K562 (cell line): ENCODE results near the gene DDIT3. TPM values are rescaled to one million over a fixed set of nuclear protein-coding genes. Genes with fewer than 3 reads are reported as not detected.

Experiments used
- ARID3A ChIP-seq: IDR thresholded peaks from 2 replicates; pipeline ENCODE4 v1.6.1; 2012; ENCODE audit warnings: low read depth, low read length, improper control_type of control experiment, borderline replicate concordance
- BMI1 ChIP-seq: fragments of 150-350 bp; IDR thresholded peaks from 2 replicates; pipeline ENCODE4 v1.6.1; 2014; ENCODE audit warnings: low read length
- HDGF ChIP-seq: fragments of 450-650 bp; IDR thresholded peaks from 2 replicates; pipeline ENCODE4 v1.6.1; 2016
- JUN ChIP-seq, 2 experiments: sonication (generic) in 1 of 2; formaldehyde crosslinking in 1 of 2; IDR thresholded peaks; 2 replicates each; pipeline versions ENCODE4 v1.6.1 to v1.8.0; 2012 to 2022; ENCODE audit warnings: borderline replicate concordance in 2 of 2, mild to moderate bottlenecking in 2 of 2, improper control_type of control experiment in 1 of 2, low read depth in 1 of 2, low read length in 1 of 2, missing genetic modification reagents in 1 of 2
- KDM2B ChIP-seq: fragments of 250-450 bp; sonication (Bioruptor Pico); IDR thresholded peaks from 2 replicates; pipeline ENCODE4 v1.8.0; 2021; ENCODE audit warnings: mild to moderate bottlenecking, moderate library complexity
- LARP7 ChIP-seq: fragments of 450-650 bp; IDR thresholded peaks from 2 replicates; pipeline ENCODE4 v1.6.1; 2016
- LCOR ChIP-seq: sonication (generic); formaldehyde crosslinking; IDR thresholded peaks from 2 replicates; pipeline ENCODE4 v1.8.0; 2022; ENCODE audit warnings: mild to moderate bottlenecking, missing genetic modification reagents
- MTF1 ChIP-seq: fragments of 250-450 bp; sonication (Bioruptor Pico); IDR thresholded peaks from 2 replicates; pipeline ENCODE4 v1.9.0; 2021; ENCODE audit warnings: moderate library complexity, mild to moderate bottlenecking, inconsistent platforms, borderline replicate concordance
- NFYB ChIP-seq: IDR thresholded peaks from 2 replicates; pipeline ENCODE4 v1.6.1; 2011; ENCODE audit warnings: mild to moderate bottlenecking, moderate library complexity; ENCODE audit not compliant: insufficient read length; ENCODE audit errors: extremely low read depth
- NR1H2 ChIP-seq: sonication (generic); formaldehyde crosslinking; IDR thresholded peaks from 2 replicates; pipeline ENCODE4 v1.4.0; 2020; ENCODE audit warnings: mild to moderate bottlenecking, missing genetic modification reagents
- RNF2 ChIP-seq: sonication (generic); IDR thresholded peaks from 2 replicates; pipeline ENCODE4 v1.6.1; 2016
- SNAPC5 ChIP-seq: fragments of 250-450 bp; sonication (Bioruptor Pico); IDR thresholded peaks from 2 replicates; pipeline ENCODE4 v1.8.0; 2021; ENCODE audit warnings: moderate library complexity, mild to moderate bottlenecking, inconsistent platforms
- TEAD2 ChIP-seq: fragments of 450-650 bp; IDR thresholded peaks from 2 replicates; pipeline ENCODE4 v1.6.1; 2016; ENCODE audit warnings: missing genetic modification characterization, control low read depth, missing compliant biosample characterization
- ZBTB40 ChIP-seq, 2 experiments: fragments of 450-650 bp in 1 of 2; sonication (generic) in 1 of 2; formaldehyde crosslinking in 1 of 2; IDR thresholded peaks; 2 replicates each; pipeline versions ENCODE4 v1.7.1 to v1.9.0; 2016 to 2022; ENCODE audit warnings: inconsistent platforms in 1 of 2, mild to moderate bottlenecking in 1 of 2, missing genetic modification reagents in 1 of 2
- ZFPM2 ChIP-seq: fragments of 250-450 bp; sonication (Bioruptor Pico); IDR thresholded peaks from 2 replicates; pipeline ENCODE4 v1.5.1; 2022; ENCODE audit warnings: mild to moderate bottlenecking
- polyA plus RNA-seq, 8 experiments: library from polyadenylated mRNA; depleted of rRNA in 4 of 8; stranded (reverse) in 5 of 8; unstranded in 3 of 8; fragments of >200 nt; fragmentation: Nextera tagmentation in 2 of 8; fragmentation: Illumina TruSeq in 1 of 8; extraction: Ambion mirVana in 2 of 8; extraction: Trizol in 1 of 8; gene quantifications; 2 replicates each; pipeline versions ENCODE4 v1.2.1 to v1.2.3, GENCODE V29; 2011 to 2014; ENCODE audit warnings: inconsistent platforms in 1 of 8, missing spikeins in 1 of 8
- total RNA-seq, 7 experiments: library from RNA; depleted of rRNA in 6 of 7; stranded (reverse); fragments of >200 nt in 6 of 7; fragmentation: Illumina TruSeq in 2 of 7; extraction: Trizol in 2 of 7; gene quantifications; 2 replicates each; pipeline versions ENCODE4 v1.2.1 to v1.2.3, GENCODE V29; 2011 to 2021; ENCODE audit warnings: low replicate concordance in 1 of 7
- TF ChIP-seq, protein P1 (sequence below): fragments of 250-450 bp; sonication (Bioruptor Pico); IDR thresholded peaks from 2 replicates; pipeline ENCODE4 v1.4.0; 2020; ENCODE audit warnings: mild to moderate bottlenecking, moderate library complexity

DDIT3 gene
- total and polyA plus RNA-seq, 9 of the 15 experiments (the other 6 are each of a cell fraction or from before 2014, with no cell fraction given): 59.1 to 272 (median 89.9) TPM

GRCh38 chr12:57545809-57546437 lies 25.6 kb upstream of the DDIT3 start (continued):
- TF ChIP-seq, protein P1, sequence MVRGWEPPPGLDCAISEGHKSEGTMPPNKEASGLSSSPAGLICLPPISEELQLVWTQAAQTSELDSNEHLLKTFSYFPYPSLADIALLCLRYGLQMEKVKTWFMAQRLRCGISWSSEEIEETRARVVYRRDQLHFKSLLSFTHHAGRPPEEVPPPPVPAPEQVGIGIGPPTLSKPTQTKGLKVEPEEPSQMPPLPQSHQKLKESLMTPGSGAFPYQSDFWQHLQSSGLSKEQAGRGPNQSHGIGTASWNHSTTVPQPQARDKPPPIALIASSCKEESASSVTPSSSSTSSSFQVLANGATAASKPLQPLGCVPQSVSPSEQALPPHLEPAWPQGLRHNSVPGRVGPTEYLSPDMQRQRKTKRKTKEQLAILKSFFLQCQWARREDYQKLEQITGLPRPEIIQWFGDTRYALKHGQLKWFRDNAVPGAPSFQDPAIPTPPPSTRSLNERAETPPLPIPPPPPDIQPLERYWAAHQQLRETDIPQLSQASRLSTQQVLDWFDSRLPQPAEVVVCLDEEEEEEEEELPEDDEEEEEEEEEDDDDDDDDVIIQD: no peak
- TF ChIP-seq KDM2B (CRISPR knock-in tag) (no peak), NFYB (no peak), SNAPC5 (CRISPR knock-in tag) (no peak), TEAD2 (no peak), ARID3A (no peak), MTF1 (CRISPR knock-in tag) (no peak), JUN (IDR thresholded peaks at IDR 0.05; ENCODE audit: borderline replicate concordance, low read depth, low read length) (no peak; the same call in 1 of the 2 replicates), JUN (CRISPR knock-in tag; IDR thresholded peaks at IDR 0.05; ENCODE audit: borderline replicate concordance) (no peak), NR1H2 (CRISPR knock-in tag) (no peak), ZFPM2 (no peak), ZBTB40 (IDR thresholded peaks at IDR 0.05) (no peak), ZBTB40 (CRISPR knock-in tag; IDR thresholded peaks at IDR 0.05) (no peak), HDGF (no peak), LCOR (no peak), BMI1 (no peak), LARP7 (no peak), RNF2 (no peak)
